Activated T-cell treated with anti-CD3 and anti-CD28 coated beads for 48 hours (primary cell): ENCODE results near the gene GEMIN5.
"Not testable (repeated sequence)": the region's sequence is repeated elsewhere in the genome, so short reads cannot be mapped to it uniquely, and the experiment has no call there.

Experiments
- DNase-seq: peaks from one replicate; pipeline ENCODE4 v3.0.0-alpha.2; 2020; ENCODE audit warnings: low read depth

GEMIN5 gene

GRCh38 chr5:154937718-154938466 is at the start of gene GEMIN5:
TSS of gene GEMIN5 (minus strand) at chr5:154938211. CDS start at chr5:154938133, 78 bp downstream.
- peak; percentile 86 for DNase-seq

GRCh38 chr5:154986151-154986550 is 48.1 kb upstream of the GEMIN5 start:
- no peak for DNase-seq

- no peak for DNase-seq
These were observed 47.0 kb upstream of the GEMIN5 start for GRCh38 chr5:154984946-154985516.

GRCh38 chr5:154978294-154978693 is 40.3 kb upstream of the GEMIN5 start:
- not testable (repeated sequence) for DNase-seq

GRCh38 chr5:154977409-154977808 is 39.4 kb upstream of the GEMIN5 start:
- DNase-seq = no peak

- DNase-seq = not testable (repeated sequence)
These were observed 38.1 kb upstream of the GEMIN5 start for GRCh38 chr5:154976082-154976481.

GRCh38 chr5:154972476-154973080 is 34.6 kb upstream of the GEMIN5 start:
- no peak for DNase-seq

- no peak for DNase-seq
These were observed 33.5 kb upstream of the GEMIN5 start for GRCh38 chr5:154971501-154971900.

- DNase-seq = no peak
These were observed 32.7 kb upstream of the GEMIN5 start for GRCh38 chr5:154970759-154971158.

- no peak for DNase-seq
These were observed 30.9 kb upstream of the GEMIN5 start for GRCh38 chr5:154968953-154969352.

- no peak for DNase-seq
These were observed 29.5 kb upstream of the GEMIN5 start for GRCh38 chr5:154967421-154968024.

- no peak for DNase-seq
These were observed 28.9 kb upstream of the GEMIN5 start for GRCh38 chr5:154966874-154967273.

- no peak for DNase-seq
These were observed 28.2 kb upstream of the GEMIN5 start for GRCh38 chr5:154966081-154966841.

GRCh38 chr5:154962494-154962893 is 24.5 kb upstream of the GEMIN5 start:
- DNase-seq = no peak

GRCh38 chr5:154956712-154957111 is 18.7 kb upstream of the GEMIN5 start:
- no peak for DNase-seq

- DNase-seq = no peak
These were observed 11.8 kb upstream of the GEMIN5 start for GRCh38 chr5:154949781-154950180.

GRCh38 chr5:154948313-154948712 is 10.3 kb upstream of the GEMIN5 start:
- no peak for DNase-seq

- DNase-seq = no peak
These were observed 9.8 kb upstream of the GEMIN5 start for GRCh38 chr5:154947778-154948177.

GRCh38 chr5:154945695-154946301 is 7.8 kb upstream of the GEMIN5 start:
- no peak for DNase-seq

- no peak for DNase-seq
These were observed 6.7 kb upstream of the GEMIN5 start for GRCh38 chr5:154944716-154945115.

GRCh38 chr5:154943527-154943926 is 5.5 kb upstream of the GEMIN5 start:
- no peak for DNase-seq
